WTC11 (cell line): ENCODE results near the gene KCNG1. TPM values are rescaled to one million over a fixed set of nuclear protein-coding genes. Genes with fewer than 3 reads are reported as not detected.
A peak's percentile ranks its signal among the peaks of the same experiment; 100 is the strongest.

Experiments used
- ATAC-seq: fragments of 200-7000 bp; cut with Tn5 transposase; 2 replicates; pipeline ENCODE4 v1.10.0; 2021; ENCODE audit warnings: mild to moderate bottlenecking, moderate library complexity
- CTCF ChIA-PET: fragments of 300-600 bp; sonication (Branson Sonifier 250); formaldehyde crosslinking; loops from one replicate; lab custom pipeline; 2021; ENCODE audit warnings: antibody characterized with exemption; lab: Charles Lee
- POLR2A ChIA-PET: fragments of 350-600 bp; sonication (Branson Sonifier 250); formaldehyde crosslinking; loops from one replicate; lab custom pipeline; 2021; ENCODE audit warnings: antibody characterized with exemption; lab: Charles Lee
- DNase-seq: peaks from one replicate; pipeline ENCODE4 v3.0.0; 2021; ENCODE audit warnings: low spot score
- H3K27ac Mint-ChIP-seq: 2 replicates; pipeline ENCODE4 v1.8.0; 2021; ENCODE audit warnings: mixed read lengths
- H3K27me3 Mint-ChIP-seq: 2 replicates; pipeline ENCODE4 v1.8.0; 2021; ENCODE audit warnings: low read depth, mild to moderate bottlenecking, moderate library complexity, mixed read lengths
- H3K36me3 Mint-ChIP-seq: 2 replicates; pipeline ENCODE4 v1.8.0; 2021; ENCODE audit warnings: mixed read lengths
- H3K4me1 Mint-ChIP-seq: 2 replicates; pipeline ENCODE4 v1.8.0; 2022; ENCODE audit warnings: mixed read lengths
- H3K4me3 Mint-ChIP-seq: 2 replicates; pipeline ENCODE4 v1.8.0; 2021; ENCODE audit warnings: mild to moderate bottlenecking, moderate library complexity, mixed read lengths
- H3K9me3 Mint-ChIP-seq: 2 replicates; pipeline ENCODE4 v1.8.0; 2021; ENCODE audit warnings: mixed read lengths
- AFF4 ChIP-seq: sonication (generic); formaldehyde crosslinking; IDR thresholded peaks from 2 replicates; pipeline ENCODE4 v1.8.1; 2023; ENCODE audit warnings: mild to moderate bottlenecking, missing genetic modification reagents, borderline replicate concordance
- ERG ChIP-seq: fragments of 250-450 bp; sonication (Bioruptor Pico); IDR thresholded peaks from 2 replicates; pipeline ENCODE4 v1.8.0; 2021; ENCODE audit warnings: mild to moderate bottlenecking
- FOXK1 ChIP-seq: sonication (generic); formaldehyde crosslinking; IDR thresholded peaks from 2 replicates; pipeline ENCODE4 v1.8.0; 2022; ENCODE audit warnings: mild to moderate bottlenecking, moderate library complexity, missing genetic modification reagents
- GABPB1 ChIP-seq: sonication (generic); formaldehyde crosslinking; IDR thresholded peaks from 2 replicates; pipeline ENCODE4 v1.8.1; 2023; ENCODE audit warnings: mild to moderate bottlenecking, missing genetic modification reagents
- GRHL2 ChIP-seq: fragments of 250-450 bp; sonication (Bioruptor Pico); IDR thresholded peaks from 2 replicates; pipeline ENCODE4 v1.8.0; 2022; ENCODE audit warnings: mild to moderate bottlenecking, moderate library complexity; ENCODE audit not compliant: insufficient replicate concordance, severe bottlenecking
- HMGA2 ChIP-seq: fragments of 250-450 bp; sonication (Bioruptor Pico); IDR thresholded peaks from 2 replicates; pipeline ENCODE4 v1.4.0; 2021; ENCODE audit warnings: mild to moderate bottlenecking, moderate library complexity
- HMGXB4 ChIP-seq: sonication (generic); formaldehyde crosslinking; IDR thresholded peaks from 2 replicates; pipeline ENCODE4 v1.8.1; 2023; ENCODE audit warnings: mild to moderate bottlenecking, moderate library complexity, missing genetic modification reagents
- MAX ChIP-seq: sonication (generic); formaldehyde crosslinking; IDR thresholded peaks from 2 replicates; pipeline ENCODE4 v1.8.0; 2022; ENCODE audit warnings: mild to moderate bottlenecking, missing genetic modification reagents
- MLX ChIP-seq: sonication (generic); formaldehyde crosslinking; IDR thresholded peaks from 2 replicates; pipeline ENCODE4 v1.8.1; 2023; ENCODE audit warnings: mild to moderate bottlenecking, missing genetic modification reagents, moderate library complexity
- MXD4 ChIP-seq: fragments of 250-450 bp; sonication (Bioruptor Pico); IDR thresholded peaks from 2 replicates; pipeline ENCODE4 v1.8.0; 2021; ENCODE audit warnings: mild to moderate bottlenecking, moderate library complexity, borderline replicate concordance
- NFYB ChIP-seq: sonication (generic); formaldehyde crosslinking; conservative IDR thresholded peaks from 2 replicates; pipeline ENCODE4 v1.8.0; 2022; ENCODE audit warnings: low read depth, missing genetic modification reagents
- RELA ChIP-seq: sonication (generic); formaldehyde crosslinking; IDR thresholded peaks from 2 replicates; pipeline ENCODE4 v1.8.1; 2022; ENCODE audit warnings: missing genetic modification reagents, mild to moderate bottlenecking, borderline replicate concordance
- SMAD4 ChIP-seq: sonication (generic); formaldehyde crosslinking; IDR thresholded peaks from 2 replicates; pipeline ENCODE4 v1.8.0; 2022; ENCODE audit warnings: mild to moderate bottlenecking, missing genetic modification reagents
- ZNF121 ChIP-seq: sonication (generic); formaldehyde crosslinking; IDR thresholded peaks from 2 replicates; pipeline ENCODE4 v1.8.0; 2023; ENCODE audit warnings: missing genetic modification reagents
- ZNF317 ChIP-seq: sonication (generic); formaldehyde crosslinking; IDR thresholded peaks from 2 replicates; pipeline ENCODE4 v1.8.1; 2023; ENCODE audit warnings: low read depth, mild to moderate bottlenecking, moderate library complexity, missing genetic modification reagents, borderline replicate concordance
- total RNA-seq: library from RNA; stranded (reverse); gene quantifications from 3 replicates; pipeline ENCODE4 v1.2.3, GENCODE V29; 2021
- TF ChIP-seq, protein P1 (sequence below): fragments of 200-600 bp; IDR thresholded peaks from 2 replicates; pipeline ENCODE4 v1.8.0; 2022; ENCODE audit warnings: antibody characterized with exemption
- TF ChIP-seq, protein P2 (sequence below): sonication (generic); formaldehyde crosslinking; IDR thresholded peaks from 2 replicates; pipeline ENCODE4 v1.8.1; 2023; ENCODE audit warnings: mild to moderate bottlenecking, missing genetic modification reagents, moderate library complexity
- TF ChIP-seq, protein P3 (sequence below): sonication (generic); formaldehyde crosslinking; IDR thresholded peaks from 2 replicates; pipeline ENCODE4 v1.8.0; 2022; ENCODE audit warnings: mild to moderate bottlenecking, missing genetic modification reagents

Gene KCNG1
- total RNA-seq, 1 experiment from 2014 or later: 34.6 TPM

DNA sequence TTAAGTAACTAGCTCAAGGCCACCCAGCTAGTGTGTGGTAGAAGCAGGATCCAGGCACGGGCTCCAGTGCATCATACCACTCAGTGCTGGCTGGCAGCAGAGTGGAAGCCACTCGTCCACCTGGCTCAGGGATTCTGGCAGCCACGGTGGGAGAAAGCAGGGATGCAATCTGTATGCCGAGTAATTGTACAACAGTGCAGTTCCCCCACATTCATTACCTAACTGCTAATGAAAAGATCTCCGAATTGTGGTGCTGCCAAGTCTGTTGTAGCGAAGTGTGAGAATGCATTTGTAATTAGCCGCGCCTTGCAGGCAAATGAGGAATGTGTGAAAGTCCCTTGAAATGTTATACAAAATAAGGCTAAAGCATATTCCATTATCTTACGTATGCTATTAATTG, 29.0 kb downstream of the KCNG1 start (continued):
- TF ChIP-seq AFF4 (CRISPR knock-in tag) (no peak), SMAD4 (CRISPR knock-in tag) (no peak), MAX (CRISPR knock-in tag) (no peak), ZNF317 (CRISPR knock-in tag) (no peak), RELA (CRISPR knock-in tag) (no peak), ZNF121 (no peak), HMGA2 (CRISPR knock-in tag) (no peak)

DNA sequence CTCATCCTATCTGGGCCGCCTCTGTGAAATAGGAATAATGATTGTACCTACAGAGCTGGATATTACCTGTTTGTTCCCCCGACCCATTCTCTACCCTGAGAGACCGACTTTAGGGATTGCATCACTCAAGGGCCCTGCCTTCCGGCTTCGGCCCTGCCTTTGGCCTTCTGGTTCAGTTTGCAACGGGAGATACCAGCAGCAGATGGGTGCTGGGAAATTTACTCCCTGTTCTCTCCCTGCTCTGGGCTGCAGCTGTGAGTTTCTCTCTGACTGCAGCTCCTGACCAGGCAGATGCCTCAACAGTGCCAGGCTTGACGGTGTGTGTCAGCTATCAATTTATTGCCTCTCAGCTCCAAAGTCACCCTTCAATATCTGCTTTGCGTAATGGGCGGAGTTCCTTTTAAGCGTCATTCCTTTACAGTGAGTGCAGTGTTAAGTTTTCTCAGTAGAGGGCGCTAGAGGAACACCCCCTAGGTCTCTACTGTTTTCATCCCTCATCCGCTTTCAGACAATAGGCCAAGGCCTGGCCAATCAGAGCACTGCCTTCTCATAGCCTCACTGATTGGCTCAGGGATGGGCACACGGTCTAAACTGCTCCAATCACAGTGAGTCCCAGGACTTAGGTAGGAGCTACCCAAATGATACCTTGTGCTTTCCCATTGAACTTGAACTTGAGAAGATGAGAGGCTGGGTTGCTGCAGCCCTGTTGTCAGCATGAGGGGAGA, 30.0 kb downstream of the KCNG1 start:
- ChIA-PET POLR2A (interaction anchor here (0.9 to 2.3 kb wide), 5 partner anchors 22 to 325 kb away, joined by 3 to 5 read pairs (median 4); no protein-coding TSS in a partner anchor), CTCF (interaction anchor here (0.6 to 8.5 kb wide), 60 partner anchors 10 to 708 kb away, joined by 3 to 246 read pairs (median 4); partner anchors contain the start of genes ADNP, BCAS4, KCNG1 and NFATC2)
- TF ChIP-seq GABPB1 (CRISPR knock-in tag) (peak; percentile 89), GRHL2 (CRISPR knock-in tag) (no peak), MXD4 (CRISPR knock-in tag) (no peak), MLX (no peak), NFYB (CRISPR knock-in tag) (peak; percentile 82), FOXK1 (CRISPR knock-in tag) (peak; percentile 75), ERG (CRISPR knock-in tag) (no peak), HMGXB4 (CRISPR knock-in tag) (no peak)
- TF ChIP-seq, protein P1, sequence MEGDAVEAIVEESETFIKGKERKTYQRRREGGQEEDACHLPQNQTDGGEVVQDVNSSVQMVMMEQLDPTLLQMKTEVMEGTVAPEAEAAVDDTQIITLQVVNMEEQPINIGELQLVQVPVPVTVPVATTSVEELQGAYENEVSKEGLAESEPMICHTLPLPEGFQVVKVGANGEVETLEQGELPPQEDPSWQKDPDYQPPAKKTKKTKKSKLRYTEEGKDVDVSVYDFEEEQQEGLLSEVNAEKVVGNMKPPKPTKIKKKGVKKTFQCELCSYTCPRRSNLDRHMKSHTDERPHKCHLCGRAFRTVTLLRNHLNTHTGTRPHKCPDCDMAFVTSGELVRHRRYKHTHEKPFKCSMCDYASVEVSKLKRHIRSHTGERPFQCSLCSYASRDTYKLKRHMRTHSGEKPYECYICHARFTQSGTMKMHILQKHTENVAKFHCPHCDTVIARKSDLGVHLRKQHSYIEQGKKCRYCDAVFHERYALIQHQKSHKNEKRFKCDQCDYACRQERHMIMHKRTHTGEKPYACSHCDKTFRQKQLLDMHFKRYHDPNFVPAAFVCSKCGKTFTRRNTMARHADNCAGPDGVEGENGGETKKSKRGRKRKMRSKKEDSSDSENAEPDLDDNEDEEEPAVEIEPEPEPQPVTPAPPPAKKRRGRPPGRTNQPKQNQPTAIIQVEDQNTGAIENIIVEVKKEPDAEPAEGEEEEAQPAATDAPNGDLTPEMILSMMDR: peak; percentile 89
- TF ChIP-seq, protein P2, sequence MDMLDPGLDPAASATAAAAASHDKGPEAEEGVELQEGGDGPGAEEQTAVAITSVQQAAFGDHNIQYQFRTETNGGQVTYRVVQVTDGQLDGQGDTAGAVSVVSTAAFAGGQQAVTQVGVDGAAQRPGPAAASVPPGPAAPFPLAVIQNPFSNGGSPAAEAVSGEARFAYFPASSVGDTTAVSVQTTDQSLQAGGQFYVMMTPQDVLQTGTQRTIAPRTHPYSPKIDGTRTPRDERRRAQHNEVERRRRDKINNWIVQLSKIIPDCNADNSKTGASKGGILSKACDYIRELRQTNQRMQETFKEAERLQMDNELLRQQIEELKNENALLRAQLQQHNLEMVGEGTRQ (CRISPR knock-in tag): peak; percentile 84
- TF ChIP-seq, protein P3, sequence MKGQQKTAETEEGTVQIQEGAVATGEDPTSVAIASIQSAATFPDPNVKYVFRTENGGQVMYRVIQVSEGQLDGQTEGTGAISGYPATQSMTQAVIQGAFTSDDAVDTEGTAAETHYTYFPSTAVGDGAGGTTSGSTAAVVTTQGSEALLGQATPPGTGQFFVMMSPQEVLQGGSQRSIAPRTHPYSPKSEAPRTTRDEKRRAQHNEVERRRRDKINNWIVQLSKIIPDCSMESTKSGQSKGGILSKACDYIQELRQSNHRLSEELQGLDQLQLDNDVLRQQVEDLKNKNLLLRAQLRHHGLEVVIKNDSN (CRISPR knock-in tag): peak; percentile 83
- H3K36me3 Mint-ChIP-seq: no peaks in the 10 kb centered on the region
- peaks cover 5% of the 10 kb centered on the region for H3K9me3 Mint-ChIP-seq
- H3K4me3 Mint-ChIP-seq: peak overlapping the region; percentile 52
- DNase-seq: peak; percentile 74
- peak; percentile 91 for ATAC-seq
- H3K27ac Mint-ChIP-seq: peak overlapping the region; percentile 98
- peaks cover 40% of the 10 kb centered on the region for H3K4me1 Mint-ChIP-seq
- peaks cover 5% of the 10 kb centered on the region for H3K27me3 Mint-ChIP-seq
